C4-2B (cell line): Measurements from ENCODE around the gene SPINK5.

Source experiments
- H3K27ac ChIP-seq: fragments of 450-650 bp; 2 replicates; pipeline ENCODE4 v1.5.1; 2017
- ZFX ChIP-seq: fragments of 450-650 bp; IDR thresholded peaks from 2 replicates; pipeline ENCODE4 v1.6.1; 2017
- TF ChIP-seq, protein P1 (sequence below): fragments of 450-650 bp; conservative IDR thresholded peaks from 2 replicates; pipeline ENCODE4 v1.5.1; 2017; ENCODE audit warnings: mild to moderate bottlenecking

SPINK5 gene

DNA sequence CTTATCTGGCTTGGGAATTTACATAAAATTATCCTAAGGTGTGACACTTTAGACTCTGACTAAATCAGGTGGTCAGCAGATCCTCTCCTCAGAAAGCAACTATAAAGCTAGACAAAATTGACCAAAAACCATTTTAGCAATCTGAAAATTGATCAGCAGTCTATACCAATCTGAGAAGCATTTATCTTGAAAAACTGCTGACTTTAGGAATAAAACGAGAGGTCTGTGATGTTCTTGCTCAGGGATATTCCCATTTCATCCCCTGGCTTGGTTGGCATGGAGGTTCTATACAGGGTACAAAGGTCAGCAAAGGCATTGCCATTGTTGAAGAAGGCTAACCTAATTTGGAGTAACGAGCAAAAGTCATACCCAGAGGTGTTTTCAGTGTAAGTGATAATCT, 11.7 kb downstream of the SPINK5 start:
- H3K27ac ChIP-seq, result no peak overlapping the region
- no peak for TF ChIP-seq ZFX
- TF ChIP-seq, protein P1, sequence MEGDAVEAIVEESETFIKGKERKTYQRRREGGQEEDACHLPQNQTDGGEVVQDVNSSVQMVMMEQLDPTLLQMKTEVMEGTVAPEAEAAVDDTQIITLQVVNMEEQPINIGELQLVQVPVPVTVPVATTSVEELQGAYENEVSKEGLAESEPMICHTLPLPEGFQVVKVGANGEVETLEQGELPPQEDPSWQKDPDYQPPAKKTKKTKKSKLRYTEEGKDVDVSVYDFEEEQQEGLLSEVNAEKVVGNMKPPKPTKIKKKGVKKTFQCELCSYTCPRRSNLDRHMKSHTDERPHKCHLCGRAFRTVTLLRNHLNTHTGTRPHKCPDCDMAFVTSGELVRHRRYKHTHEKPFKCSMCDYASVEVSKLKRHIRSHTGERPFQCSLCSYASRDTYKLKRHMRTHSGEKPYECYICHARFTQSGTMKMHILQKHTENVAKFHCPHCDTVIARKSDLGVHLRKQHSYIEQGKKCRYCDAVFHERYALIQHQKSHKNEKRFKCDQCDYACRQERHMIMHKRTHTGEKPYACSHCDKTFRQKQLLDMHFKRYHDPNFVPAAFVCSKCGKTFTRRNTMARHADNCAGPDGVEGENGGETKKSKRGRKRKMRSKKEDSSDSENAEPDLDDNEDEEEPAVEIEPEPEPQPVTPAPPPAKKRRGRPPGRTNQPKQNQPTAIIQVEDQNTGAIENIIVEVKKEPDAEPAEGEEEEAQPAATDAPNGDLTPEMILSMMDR, result no peak

DNA sequence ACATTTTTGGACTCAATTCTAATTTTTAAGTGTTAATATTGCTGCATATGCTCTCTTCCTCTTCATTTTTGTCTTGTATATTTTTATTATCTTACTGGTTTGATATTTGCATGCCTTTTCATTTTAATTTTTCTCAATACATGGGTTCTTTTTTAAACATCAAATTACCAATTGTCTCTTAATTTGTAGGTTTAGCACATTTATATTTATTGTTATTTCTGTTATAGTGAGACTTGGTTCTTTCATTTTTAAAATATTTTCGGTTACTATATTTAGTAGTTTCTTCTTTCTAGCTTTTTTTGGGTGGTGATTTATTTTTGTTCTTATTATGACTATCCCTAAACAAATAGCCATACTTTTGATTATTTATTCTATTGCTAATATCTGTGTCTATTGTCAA, 19.4 kb downstream of the SPINK5 start:
- no peak for TF ChIP-seq ZFX
- TF ChIP-seq, protein P1, result no peak
- no peak overlapping the region for H3K27ac ChIP-seq

DNA sequence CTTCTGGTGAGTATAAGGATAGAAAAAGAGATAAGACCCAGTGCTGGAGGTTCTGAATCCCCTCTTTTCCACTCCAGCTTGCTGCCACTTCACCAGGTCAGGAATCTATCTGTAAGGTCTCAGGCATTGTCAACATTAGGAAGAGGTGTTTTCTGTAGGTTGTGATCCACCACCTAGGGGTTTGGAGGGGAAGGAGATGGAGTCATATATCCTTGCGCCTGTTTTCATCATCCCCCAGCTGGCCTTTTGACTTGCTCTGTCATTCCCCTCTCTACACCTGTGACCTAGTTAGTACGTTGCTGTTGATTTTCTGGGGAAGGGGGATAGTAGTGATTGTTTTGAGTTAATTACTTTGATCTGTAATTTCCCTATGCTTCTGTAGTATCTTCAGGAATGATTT, 20.5 kb downstream of the SPINK5 start:
- H3K27ac ChIP-seq, result no peak overlapping the region
- no peak for TF ChIP-seq ZFX
- TF ChIP-seq, protein P1, result no peak

DNA sequence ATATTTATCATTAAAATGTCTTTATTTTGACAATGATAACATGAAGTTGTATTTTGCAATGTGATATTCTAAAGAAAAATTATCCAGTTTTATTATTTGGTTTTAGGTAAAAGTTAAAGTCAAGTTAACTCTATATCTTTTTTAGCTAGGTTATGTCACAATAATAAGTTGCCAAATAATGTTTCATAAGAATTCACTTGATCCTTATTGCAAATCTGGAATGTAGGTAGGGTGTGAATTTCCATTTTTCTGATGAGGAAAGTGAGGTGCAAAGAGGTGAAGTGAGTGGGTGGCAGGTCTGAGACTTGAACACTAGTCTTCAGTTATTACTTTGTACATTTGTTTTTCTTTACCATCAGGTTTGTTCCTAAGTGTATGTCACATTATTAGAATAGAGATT, 21.5 kb downstream of the SPINK5 start:
- no peak overlapping the region for H3K27ac ChIP-seq
- TF ChIP-seq ZFX, result no peak
- TF ChIP-seq, protein P1, result no peak

DNA sequence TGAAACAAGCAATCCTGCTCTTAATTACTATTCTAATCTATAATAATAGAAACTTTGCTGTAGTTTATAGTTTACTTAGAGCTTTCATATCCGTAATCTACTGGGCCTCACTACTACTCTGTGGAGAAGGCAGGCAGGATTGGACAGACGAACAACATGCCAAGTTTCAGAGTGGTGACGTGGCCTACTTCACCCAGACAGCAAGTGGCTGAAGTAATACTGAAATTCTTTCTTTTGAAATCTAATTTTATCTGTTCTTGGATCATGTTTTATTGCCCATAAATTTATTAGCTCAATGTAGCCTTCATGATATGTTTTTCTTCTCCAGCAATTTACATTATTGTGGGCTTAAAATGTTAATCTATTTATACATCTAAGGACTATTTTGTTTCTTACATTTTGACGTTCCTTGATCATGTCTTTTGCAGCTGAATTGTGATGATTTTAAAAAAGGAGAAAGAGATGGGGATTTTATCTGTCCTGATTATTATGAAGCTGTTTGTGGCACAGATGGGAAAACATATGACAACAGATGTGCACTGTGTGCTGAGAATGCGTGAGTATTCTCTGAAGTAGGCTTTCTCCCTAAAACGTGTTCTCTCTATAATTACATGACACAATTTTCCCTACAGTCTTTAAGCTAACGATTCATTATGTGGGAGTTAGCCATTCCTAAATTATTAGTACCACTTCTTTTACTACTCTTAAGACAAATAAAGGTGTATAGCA, 22.4 kb downstream of the SPINK5 start:
- H3K27ac ChIP-seq, result no peak overlapping the region
- TF ChIP-seq ZFX, result no peak
- TF ChIP-seq, protein P1, result no peak

DNA sequence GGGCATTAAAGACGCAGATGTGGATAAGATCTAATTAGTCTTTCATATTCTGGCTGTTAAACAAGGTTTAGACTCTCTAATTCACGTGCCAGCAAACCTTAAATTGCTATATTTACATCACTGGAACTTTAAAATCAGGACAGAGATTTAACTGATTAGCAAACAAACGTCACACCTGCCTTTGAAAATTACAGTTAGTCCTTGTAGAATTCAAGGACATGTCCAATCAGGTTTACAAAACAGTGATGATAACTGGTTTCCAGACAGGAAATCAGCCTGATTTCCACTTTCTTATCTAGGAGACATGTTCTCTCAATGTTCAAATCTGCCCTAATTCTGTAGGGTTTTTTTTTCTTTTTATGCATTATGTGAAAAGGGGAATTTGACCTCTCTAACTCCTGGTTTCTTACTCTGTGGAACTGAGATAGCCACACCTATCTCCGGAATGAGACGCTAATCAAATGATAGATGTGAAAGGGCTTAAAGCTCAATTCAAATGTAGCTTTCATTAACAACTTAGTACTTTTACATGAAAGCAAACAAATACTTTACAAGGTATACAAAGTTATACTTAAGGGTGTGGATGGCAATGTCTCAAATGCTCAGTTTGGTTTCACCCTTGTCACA, 26.5 kb downstream of the SPINK5 start:
- TF ChIP-seq ZFX, result no peak
- TF ChIP-seq, protein P1, result no peak
- H3K27ac ChIP-seq, result no peak overlapping the region

DNA sequence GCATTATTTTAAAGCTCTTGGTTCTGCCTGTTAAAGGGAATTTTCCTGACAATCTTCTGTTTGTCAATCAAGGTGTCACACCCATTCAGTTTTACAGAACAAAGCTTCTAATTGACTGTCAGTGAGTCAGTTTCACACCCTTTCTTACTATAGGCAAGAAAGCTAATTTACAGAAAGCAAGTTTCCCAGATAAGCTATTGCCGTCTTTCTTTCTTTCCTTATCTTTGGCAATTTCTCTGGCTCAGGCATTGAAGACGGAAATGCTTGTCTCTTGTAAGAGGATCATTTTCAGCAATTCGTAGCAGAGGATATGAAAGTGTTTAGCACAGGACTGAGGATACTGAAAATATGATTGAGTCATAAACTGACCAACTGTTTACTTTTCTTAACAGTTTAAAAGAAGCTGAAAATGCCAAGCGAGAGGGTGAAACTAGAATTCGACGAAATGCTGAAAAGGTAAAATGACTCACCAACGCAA, 27.0 kb downstream of the SPINK5 start:
- TF ChIP-seq ZFX, result no peak
- TF ChIP-seq, protein P1, result no peak
- H3K27ac ChIP-seq, result no peak overlapping the region
